K562 (cell line): Measurements from ENCODE around the gene FAM111B. TPM values are rescaled to one million over a fixed set of nuclear protein-coding genes. Genes with fewer than 3 reads are reported as not detected.

ENCODE experiments used
- ARID1B ChIP-seq: fragments of 450-650 bp; IDR thresholded peaks from 2 replicates; pipeline ENCODE4 v1.6.1; 2016; ENCODE audit warnings: antibody characterized with exemption, mild to moderate bottlenecking, inconsistent platforms
- BRD4 ChIP-seq: fragments of 200-600 bp; sonication (generic); IDR thresholded peaks from 2 replicates; pipeline ENCODE4 v1.6.1; 2017; ENCODE audit warnings: inconsistent platforms
- CBX2 ChIP-seq: fragments of 200-600 bp; sonication (generic); IDR thresholded peaks from one replicate; pipeline ENCODE4 v1.6.1; 2012; ENCODE audit warnings: mild to moderate bottlenecking, low read length, inconsistent platforms; ENCODE audit not compliant: insufficient read depth, poor library complexity, severe bottlenecking
- CBX3 ChIP-seq, 2 experiments: IDR thresholded peaks; 1 replicate in 1 of 2; 2 replicates in 1 of 2; pipeline ENCODE4 v1.6.1; 2012; ENCODE audit warnings: inconsistent platforms in 2 of 2, low read length in 2 of 2, borderline replicate concordance in 1 of 2, control low read depth in 1 of 2
- CREB3 ChIP-seq: fragments of 450-650 bp; conservative IDR thresholded peaks from 2 replicates; pipeline ENCODE4 v1.6.1; 2016; ENCODE audit warnings: missing genetic modification characterization, low read depth, mild to moderate bottlenecking, missing compliant biosample characterization, moderate library complexity
- DNMT1 ChIP-seq: fragments of 450-650 bp; IDR thresholded peaks from 2 replicates; pipeline ENCODE4 v1.6.1; 2016; ENCODE audit warnings: antibody characterized with exemption, mild to moderate bottlenecking
- DPF2 ChIP-seq: fragments of 450-650 bp; IDR thresholded peaks from 2 replicates; pipeline ENCODE4 v1.6.1; 2016
- E4F1 ChIP-seq: fragments of 250-450 bp; sonication (Bioruptor Pico); IDR thresholded peaks from 2 replicates; pipeline ENCODE4 v1.5.0; 2021; ENCODE audit warnings: mild to moderate bottlenecking, borderline replicate concordance
- ERF ChIP-seq: fragments of 450-650 bp; formaldehyde crosslinking; IDR thresholded peaks from 2 replicates; pipeline ENCODE4 v1.4.0; 2020; ENCODE audit warnings: mild to moderate bottlenecking, mixed read lengths
- MED1 ChIP-seq: sonication (generic); formaldehyde crosslinking; IDR thresholded peaks from 2 replicates; pipeline ENCODE4 v1.8.1; 2023; ENCODE audit warnings: missing genetic modification reagents, borderline replicate concordance
- MLX ChIP-seq, 2 experiments: fragments of 450-650 bp in 1 of 2; sonication (generic) in 1 of 2; formaldehyde crosslinking; conservative IDR thresholded peaks; 2 replicates each; pipeline versions ENCODE4 v1.4.0 to v1.8.1; 2020 to 2022; ENCODE audit warnings: mild to moderate bottlenecking in 1 of 2, missing genetic modification reagents in 1 of 2
- NR2C2 ChIP-seq, 2 experiments: fragments of 200-800 bp in 1 of 2; sonication (Bioruptor generic) in 1 of 2; sonication (generic) in 1 of 2; formaldehyde crosslinking in 1 of 2; IDR thresholded peaks; 2 replicates each; pipeline versions ENCODE4 v1.6.1 to v1.8.0; 2016 to 2022; ENCODE audit warnings: mild to moderate bottlenecking in 1 of 2, missing compliant biosample characterization in 1 of 2, missing genetic modification characterization in 1 of 2, missing genetic modification reagents in 1 of 2
- POLR2H ChIP-seq: IDR thresholded peaks from 2 replicates; pipeline ENCODE4 v1.6.1; 2016; ENCODE audit warnings: missing genetic modification characterization, low read depth, mild to moderate bottlenecking, control low read depth, missing compliant biosample characterization, moderate library complexity
- TCF3 ChIP-seq: sonication (generic); formaldehyde crosslinking; IDR thresholded peaks from 2 replicates; pipeline ENCODE4 v1.4.0; 2020; ENCODE audit warnings: mild to moderate bottlenecking, missing genetic modification reagents
- TRIM24 ChIP-seq, 2 experiments: fragments of 450-650 bp; IDR thresholded peaks; 2 replicates each; pipeline ENCODE4 v1.6.1; 2016
- XRCC5 ChIP-seq: fragments of 200-400 bp; formaldehyde crosslinking; IDR thresholded peaks from 2 replicates; pipeline ENCODE4 v1.6.1; 2017; ENCODE audit warnings: low read depth, mild to moderate bottlenecking, low read length
- ZNF282 ChIP-seq: sonication (generic); formaldehyde crosslinking; IDR thresholded peaks from 2 replicates; pipeline ENCODE4 v1.8.1; 2023; ENCODE audit warnings: missing genetic modification reagents
- ZNF354B ChIP-seq: fragments of 250-450 bp; sonication (Bioruptor Pico); IDR thresholded peaks from 2 replicates; pipeline ENCODE4 v1.4.0; 2020
- ZNF707 ChIP-seq: fragments of 250-450 bp; sonication (Bioruptor Pico); conservative IDR thresholded peaks from 2 replicates; pipeline ENCODE4 v1.8.0; 2022; ENCODE audit warnings: inconsistent platforms, mild to moderate bottlenecking, moderate library complexity
- ZZZ3 ChIP-seq: fragments of 450-650 bp; IDR thresholded peaks from 2 replicates; pipeline ENCODE4 v1.6.1; 2016; ENCODE audit warnings: antibody characterized with exemption, mild to moderate bottlenecking, moderate library complexity
- polyA plus RNA-seq, 8 experiments: library from polyadenylated mRNA; depleted of rRNA in 4 of 8; stranded (reverse) in 5 of 8; unstranded in 3 of 8; fragments of >200 nt; fragmentation: Nextera tagmentation in 2 of 8; fragmentation: Illumina TruSeq in 1 of 8; extraction: Ambion mirVana in 2 of 8; extraction: Trizol in 1 of 8; gene quantifications; 2 replicates each; pipeline versions ENCODE4 v1.2.1 to v1.2.3, GENCODE V29; 2011 to 2014; ENCODE audit warnings: inconsistent platforms in 1 of 8, missing spikeins in 1 of 8
- total RNA-seq, 7 experiments: library from RNA; depleted of rRNA in 6 of 7; stranded (reverse); fragments of >200 nt in 6 of 7; fragmentation: Illumina TruSeq in 2 of 7; extraction: Trizol in 2 of 7; gene quantifications; 2 replicates each; pipeline versions ENCODE4 v1.2.1 to v1.2.3, GENCODE V29; 2011 to 2021; ENCODE audit warnings: low replicate concordance in 1 of 7
- TF ChIP-seq, protein P1 (sequence below): fragments of 450-650 bp; IDR thresholded peaks from 2 replicates; pipeline ENCODE4 v1.6.1; 2016; ENCODE audit warnings: borderline replicate concordance

FAM111B gene
- total and polyA plus RNA-seq, 9 of the 15 experiments (the other 6 are each of a cell fraction or from before 2014, with no cell fraction given): 0.01 to 0.33 (median 0.06) TPM; not detected in 5

DNA sequence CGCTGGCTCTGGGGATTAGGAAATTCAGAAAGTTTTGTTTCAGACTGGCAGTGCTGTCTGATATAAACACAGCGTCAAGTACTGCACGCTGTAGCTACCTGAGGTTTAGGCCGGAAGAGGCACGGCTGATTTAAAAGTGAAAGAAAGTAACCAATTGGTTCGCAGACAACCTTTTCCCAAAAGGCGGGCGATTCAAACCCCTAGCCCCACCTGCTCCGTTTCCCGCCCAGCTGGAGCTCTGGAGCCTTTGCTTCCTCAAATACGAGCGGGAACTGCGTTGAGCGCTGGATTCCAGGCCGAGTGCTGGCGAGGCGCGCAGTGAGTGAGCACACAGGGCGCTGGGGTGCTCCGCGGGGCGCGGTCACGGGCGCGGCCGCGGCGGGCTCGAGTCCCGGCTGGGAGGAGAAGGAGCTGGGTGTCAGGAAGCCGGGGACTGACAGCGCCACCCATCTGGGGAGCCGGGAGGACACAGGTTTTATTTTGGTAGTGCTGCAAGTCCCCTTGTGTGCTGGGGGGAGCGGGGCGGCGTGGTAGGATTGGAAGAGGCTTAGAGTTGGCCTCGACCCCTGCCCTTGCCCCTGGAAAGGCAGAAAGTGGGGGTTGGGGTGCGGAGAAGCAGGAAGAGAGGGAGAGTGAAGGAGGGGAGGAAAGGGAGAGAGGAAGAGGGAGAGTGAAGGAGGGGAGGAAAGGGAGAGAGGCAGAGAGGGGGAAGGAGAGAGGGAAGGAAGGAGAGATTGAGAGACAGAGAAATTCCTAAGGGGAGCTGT, 37.7 kb downstream of the FAM111B start (continued):
- TF ChIP-seq CBX2 (no peak), ERF (peak; percentile 88; the same call in 1 of the 2 replicates), DNMT1 (no peak), POLR2H (tag) (peak; percentile 73), CBX3 (IDR thresholded peaks at IDR 0.05; ENCODE audit: borderline replicate concordance in 1 of 2, low read length in 2 of 2) (peak in 1 of 2 experiments; percentile 96; a peak in 2 of 3 replicates), DPF2 (peak; percentile 39; the same call in 1 of the 2 replicates), ZNF282 (CRISPR knock-in tag) (0 out of 2 replicates have a peak, but pooled peaks have one; percentile 36), ZNF354B (no peak), NR2C2 (CRISPR knock-in tag; IDR thresholded peaks at IDR 0.05) (peak; percentile 89), NR2C2 (tag; IDR thresholded peaks at IDR 0.05) (peak; percentile 45), MED1 (CRISPR knock-in tag) (no peak), CREB3 (tag) (peak; percentile 36; the same call in 1 of the 2 replicates), ARID1B (no peak), MLX (CRISPR knock-in tag; conservative IDR thresholded peaks at IDR 0.05) (peak in 1 of 2 experiments; percentile 97; a peak in 2 of 4 replicates), E4F1 (CRISPR knock-in tag) (no peak), BRD4 (no peak), ZZZ3 (no peak), TRIM24 (IDR thresholded peaks at IDR 0.05) (peak; percentile 85 to 90), XRCC5 (no peak), TCF3 (CRISPR knock-in tag) (peak; percentile 35; the same call in 1 of the 2 replicates), ZNF707 (no peak)
- TF ChIP-seq, protein P1, sequence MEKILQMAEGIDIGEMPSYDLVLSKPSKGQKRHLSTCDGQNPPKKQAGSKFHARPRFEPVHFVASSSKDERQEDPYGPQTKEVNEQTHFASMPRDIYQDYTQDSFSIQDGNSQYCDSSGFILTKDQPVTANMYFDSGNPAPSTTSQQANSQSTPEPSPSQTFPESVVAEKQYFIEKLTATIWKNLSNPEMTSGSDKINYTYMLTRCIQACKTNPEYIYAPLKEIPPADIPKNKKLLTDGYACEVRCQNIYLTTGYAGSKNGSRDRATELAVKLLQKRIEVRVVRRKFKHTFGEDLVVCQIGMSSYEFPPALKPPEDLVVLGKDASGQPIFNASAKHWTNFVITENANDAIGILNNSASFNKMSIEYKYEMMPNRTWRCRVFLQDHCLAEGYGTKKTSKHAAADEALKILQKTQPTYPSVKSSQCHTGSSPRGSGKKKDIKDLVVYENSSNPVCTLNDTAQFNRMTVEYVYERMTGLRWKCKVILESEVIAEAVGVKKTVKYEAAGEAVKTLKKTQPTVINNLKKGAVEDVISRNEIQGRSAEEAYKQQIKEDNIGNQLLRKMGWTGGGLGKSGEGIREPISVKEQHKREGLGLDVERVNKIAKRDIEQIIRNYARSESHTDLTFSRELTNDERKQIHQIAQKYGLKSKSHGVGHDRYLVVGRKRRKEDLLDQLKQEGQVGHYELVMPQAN: no peak; the same call in 1 of the 2 replicates
